ENCODE measurements around the gene MIAT. TPM values are rescaled to one million over a fixed set of nuclear protein-coding genes. Genes with fewer than 3 reads are reported as not detected.
A peak's percentile ranks its signal among the peaks of the same experiment; 100 is the strongest.

MIAT gene
- total and polyA plus RNA-seq, 9 of the 15 experiments (the other 6 are each of a cell fraction or from before 2014, with no cell fraction given): 0.03 to 0.93 (median 0.34) TPM

DNA sequence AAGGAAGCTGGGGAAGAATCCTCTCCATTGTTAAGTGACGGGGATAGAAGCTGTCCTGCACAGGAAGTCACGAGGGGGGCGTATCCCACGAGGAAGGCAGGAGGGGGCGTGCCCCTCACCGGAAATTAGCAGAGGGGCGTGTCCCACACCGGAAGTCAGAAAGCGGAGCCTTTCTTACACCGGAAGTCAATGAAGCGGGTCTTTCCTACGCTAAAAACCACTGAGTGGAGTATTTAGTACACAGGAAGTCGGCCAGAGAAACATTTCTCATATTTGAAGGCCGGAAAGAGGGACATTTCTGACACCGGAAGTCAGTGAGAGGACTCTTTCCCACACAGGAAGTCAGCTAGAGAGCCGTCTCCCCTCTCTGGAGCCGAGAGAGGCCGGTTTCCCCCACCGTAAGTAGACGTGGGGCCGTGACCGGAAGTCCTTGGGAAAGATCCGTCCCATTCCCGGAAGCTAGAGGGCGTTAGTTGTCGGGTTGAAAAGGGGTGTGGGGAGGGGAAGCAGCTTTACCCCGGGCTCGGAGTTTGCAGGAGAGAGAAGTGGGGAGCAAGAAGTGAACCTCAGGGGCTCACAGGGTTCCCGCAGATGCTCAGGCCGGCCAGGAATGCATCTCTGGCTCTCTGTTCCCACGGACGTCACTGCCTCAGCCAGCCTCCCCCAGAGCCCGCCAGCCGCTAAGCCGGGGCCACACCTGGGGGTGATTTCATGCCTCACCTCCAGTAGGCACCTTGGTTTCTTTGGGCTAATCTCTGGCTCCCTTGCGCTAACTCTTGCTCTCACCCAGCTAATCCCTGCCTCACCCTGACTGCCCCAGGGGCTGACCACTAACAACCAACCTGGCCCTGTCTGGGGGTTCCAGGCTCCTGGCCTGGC, 15.4 kb downstream of the MIAT start (continued):
- TF ChIP-seq, protein P1, sequence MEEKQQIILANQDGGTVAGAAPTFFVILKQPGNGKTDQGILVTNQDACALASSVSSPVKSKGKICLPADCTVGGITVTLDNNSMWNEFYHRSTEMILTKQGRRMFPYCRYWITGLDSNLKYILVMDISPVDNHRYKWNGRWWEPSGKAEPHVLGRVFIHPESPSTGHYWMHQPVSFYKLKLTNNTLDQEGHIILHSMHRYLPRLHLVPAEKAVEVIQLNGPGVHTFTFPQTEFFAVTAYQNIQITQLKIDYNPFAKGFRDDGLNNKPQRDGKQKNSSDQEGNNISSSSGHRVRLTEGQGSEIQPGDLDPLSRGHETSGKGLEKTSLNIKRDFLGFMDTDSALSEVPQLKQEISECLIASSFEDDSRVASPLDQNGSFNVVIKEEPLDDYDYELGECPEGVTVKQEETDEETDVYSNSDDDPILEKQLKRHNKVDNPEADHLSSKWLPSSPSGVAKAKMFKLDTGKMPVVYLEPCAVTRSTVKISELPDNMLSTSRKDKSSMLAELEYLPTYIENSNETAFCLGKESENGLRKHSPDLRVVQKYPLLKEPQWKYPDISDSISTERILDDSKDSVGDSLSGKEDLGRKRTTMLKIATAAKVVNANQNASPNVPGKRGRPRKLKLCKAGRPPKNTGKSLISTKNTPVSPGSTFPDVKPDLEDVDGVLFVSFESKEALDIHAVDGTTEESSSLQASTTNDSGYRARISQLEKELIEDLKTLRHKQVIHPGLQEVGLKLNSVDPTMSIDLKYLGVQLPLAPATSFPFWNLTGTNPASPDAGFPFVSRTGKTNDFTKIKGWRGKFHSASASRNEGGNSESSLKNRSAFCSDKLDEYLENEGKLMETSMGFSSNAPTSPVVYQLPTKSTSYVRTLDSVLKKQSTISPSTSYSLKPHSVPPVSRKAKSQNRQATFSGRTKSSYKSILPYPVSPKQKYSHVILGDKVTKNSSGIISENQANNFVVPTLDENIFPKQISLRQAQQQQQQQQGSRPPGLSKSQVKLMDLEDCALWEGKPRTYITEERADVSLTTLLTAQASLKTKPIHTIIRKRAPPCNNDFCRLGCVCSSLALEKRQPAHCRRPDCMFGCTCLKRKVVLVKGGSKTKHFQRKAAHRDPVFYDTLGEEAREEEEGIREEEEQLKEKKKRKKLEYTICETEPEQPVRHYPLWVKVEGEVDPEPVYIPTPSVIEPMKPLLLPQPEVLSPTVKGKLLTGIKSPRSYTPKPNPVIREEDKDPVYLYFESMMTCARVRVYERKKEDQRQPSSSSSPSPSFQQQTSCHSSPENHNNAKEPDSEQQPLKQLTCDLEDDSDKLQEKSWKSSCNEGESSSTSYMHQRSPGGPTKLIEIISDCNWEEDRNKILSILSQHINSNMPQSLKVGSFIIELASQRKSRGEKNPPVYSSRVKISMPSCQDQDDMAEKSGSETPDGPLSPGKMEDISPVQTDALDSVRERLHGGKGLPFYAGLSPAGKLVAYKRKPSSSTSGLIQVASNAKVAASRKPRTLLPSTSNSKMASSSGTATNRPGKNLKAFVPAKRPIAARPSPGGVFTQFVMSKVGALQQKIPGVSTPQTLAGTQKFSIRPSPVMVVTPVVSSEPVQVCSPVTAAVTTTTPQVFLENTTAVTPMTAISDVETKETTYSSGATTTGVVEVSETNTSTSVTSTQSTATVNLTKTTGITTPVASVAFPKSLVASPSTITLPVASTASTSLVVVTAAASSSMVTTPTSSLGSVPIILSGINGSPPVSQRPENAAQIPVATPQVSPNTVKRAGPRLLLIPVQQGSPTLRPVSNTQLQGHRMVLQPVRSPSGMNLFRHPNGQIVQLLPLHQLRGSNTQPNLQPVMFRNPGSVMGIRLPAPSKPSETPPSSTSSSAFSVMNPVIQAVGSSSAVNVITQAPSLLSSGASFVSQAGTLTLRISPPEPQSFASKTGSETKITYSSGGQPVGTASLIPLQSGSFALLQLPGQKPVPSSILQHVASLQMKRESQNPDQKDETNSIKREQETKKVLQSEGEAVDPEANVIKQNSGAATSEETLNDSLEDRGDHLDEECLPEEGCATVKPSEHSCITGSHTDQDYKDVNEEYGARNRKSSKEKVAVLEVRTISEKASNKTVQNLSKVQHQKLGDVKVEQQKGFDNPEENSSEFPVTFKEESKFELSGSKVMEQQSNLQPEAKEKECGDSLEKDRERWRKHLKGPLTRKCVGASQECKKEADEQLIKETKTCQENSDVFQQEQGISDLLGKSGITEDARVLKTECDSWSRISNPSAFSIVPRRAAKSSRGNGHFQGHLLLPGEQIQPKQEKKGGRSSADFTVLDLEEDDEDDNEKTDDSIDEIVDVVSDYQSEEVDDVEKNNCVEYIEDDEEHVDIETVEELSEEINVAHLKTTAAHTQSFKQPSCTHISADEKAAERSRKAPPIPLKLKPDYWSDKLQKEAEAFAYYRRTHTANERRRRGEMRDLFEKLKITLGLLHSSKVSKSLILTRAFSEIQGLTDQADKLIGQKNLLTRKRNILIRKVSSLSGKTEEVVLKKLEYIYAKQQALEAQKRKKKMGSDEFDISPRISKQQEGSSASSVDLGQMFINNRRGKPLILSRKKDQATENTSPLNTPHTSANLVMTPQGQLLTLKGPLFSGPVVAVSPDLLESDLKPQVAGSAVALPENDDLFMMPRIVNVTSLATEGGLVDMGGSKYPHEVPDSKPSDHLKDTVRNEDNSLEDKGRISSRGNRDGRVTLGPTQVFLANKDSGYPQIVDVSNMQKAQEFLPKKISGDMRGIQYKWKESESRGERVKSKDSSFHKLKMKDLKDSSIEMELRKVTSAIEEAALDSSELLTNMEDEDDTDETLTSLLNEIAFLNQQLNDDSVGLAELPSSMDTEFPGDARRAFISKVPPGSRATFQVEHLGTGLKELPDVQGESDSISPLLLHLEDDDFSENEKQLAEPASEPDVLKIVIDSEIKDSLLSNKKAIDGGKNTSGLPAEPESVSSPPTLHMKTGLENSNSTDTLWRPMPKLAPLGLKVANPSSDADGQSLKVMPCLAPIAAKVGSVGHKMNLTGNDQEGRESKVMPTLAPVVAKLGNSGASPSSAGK (IDR thresholded peaks at IDR 0.05): no peak
- TF ChIP-seq ZNF77 (CRISPR knock-in tag; IDR thresholded peaks at IDR 0.05) (no peak), ADNP (tag; IDR thresholded peaks at IDR 0.05) (no peak), RBBP5 (IDR thresholded peaks at IDR 0.05; ENCODE audit: borderline replicate concordance, insufficient read depth, low read length, poor library complexity, severe bottlenecking) (peak; percentile 31), ZFP36 (IDR thresholded peaks at IDR 0.05; ENCODE audit: low read depth, low read length, partially characterized antibody) (no peak), ZNF232 (CRISPR knock-in tag; IDR thresholded peaks at IDR 0.05) (no peak), ZFX (CRISPR knock-in tag; IDR thresholded peaks at IDR 0.05) (no peak)
- TF ChIP-seq, protein P2, sequence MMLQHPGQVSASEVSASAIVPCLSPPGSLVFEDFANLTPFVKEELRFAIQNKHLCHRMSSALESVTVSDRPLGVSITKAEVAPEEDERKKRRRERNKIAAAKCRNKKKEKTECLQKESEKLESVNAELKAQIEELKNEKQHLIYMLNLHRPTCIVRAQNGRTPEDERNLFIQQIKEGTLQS (IDR thresholded peaks at IDR 0.05): no peak
- TF ChIP-seq, protein P2 (CRISPR knock-in tag; conservative IDR thresholded peaks at IDR 0.05): no peak
- TF ChIP-seq, protein P3, sequence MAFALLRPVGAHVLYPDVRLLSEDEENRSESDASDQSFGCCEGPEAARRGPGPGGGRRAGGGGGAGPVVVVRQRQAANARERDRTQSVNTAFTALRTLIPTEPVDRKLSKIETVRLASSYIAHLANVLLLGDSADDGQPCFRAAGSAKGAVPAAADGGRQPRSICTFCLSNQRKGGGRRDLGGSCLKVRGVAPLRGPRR (CRISPR knock-in tag; IDR thresholded peaks at IDR 0.05): no peak
- TF ChIP-seq, protein P4, sequence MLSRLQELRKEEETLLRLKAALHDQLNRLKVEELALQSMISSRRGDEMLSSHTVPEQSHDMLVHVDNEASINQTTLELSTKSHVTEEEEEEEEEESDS (CRISPR knock-in tag; IDR thresholded peaks at IDR 0.05): no peak
- TF ChIP-seq, protein P5, sequence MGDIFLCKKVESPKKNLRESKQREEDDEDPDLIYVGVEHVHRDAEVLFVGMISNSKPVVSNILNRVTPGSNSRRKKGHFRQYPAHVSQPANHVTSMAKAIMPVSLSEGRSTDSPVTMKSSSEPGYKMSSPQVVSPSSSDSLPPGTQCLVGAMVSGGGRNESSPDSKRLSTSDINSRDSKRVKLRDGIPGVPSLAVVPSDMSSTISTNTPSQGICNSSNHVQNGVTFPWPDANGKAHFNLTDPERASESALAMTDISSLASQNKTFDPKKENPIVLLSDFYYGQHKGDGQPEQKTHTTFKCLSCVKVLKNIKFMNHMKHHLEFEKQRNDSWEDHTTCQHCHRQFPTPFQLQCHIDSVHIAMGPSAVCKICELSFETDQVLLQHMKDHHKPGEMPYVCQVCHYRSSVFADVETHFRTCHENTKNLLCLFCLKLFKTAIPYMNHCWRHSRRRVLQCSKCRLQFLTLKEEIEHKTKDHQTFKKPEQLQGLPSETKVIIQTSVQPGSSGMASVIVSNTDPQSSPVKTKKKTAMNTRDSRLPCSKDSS (IDR thresholded peaks at IDR 0.05; ENCODE audit: low read depth, partially characterized antibody): no peak
